Panc1 (cell line): ENCODE results near the gene DOK6.

ENCODE experiments used
- CTCF ChIP-seq: fragments of 450-650 bp; IDR thresholded peaks from 2 replicates; pipeline ENCODE4 v1.5.1; 2017; ENCODE audit warnings: mild to moderate bottlenecking
- POLR2AphosphoS5 ChIP-seq: IDR thresholded peaks from 2 replicates; pipeline ENCODE4 v1.6.1; 2012; ENCODE audit warnings: mild to moderate bottlenecking, low read depth, low read length, moderate library complexity
- SIN3A ChIP-seq: IDR thresholded peaks from 2 replicates; pipeline ENCODE4 v1.6.1; 2012; ENCODE audit warnings: low read depth, mild to moderate bottlenecking, low read length, moderate library complexity, borderline replicate concordance; ENCODE audit not compliant: insufficient read depth
- TCF7L2 ChIP-seq: IDR thresholded peaks from 2 replicates; pipeline ENCODE4 v1.6.1; 2011; ENCODE audit warnings: mild to moderate bottlenecking, low read depth, low read length, inconsistent platforms

GRCh38 chr18:69755041-69755440 lies 354.4 kb downstream of the DOK6 start:
- no peak for TF ChIP-seq CTCF
- no peak for TF ChIP-seq POLR2AphosphoS5
- no peak for TF ChIP-seq SIN3A
- TF ChIP-seq TCF7L2, result no peak
